G401 (cell line): ENCODE data around the gene PIK3C3. TPM values are rescaled to one million over a fixed set of nuclear protein-coding genes. Genes with fewer than 3 reads are reported as not detected.
A peak's percentile ranks its signal among the peaks of the same experiment; 100 is the strongest.

Source experiments
- DNase-seq: peaks from one replicate; pipeline ENCODE4 v3.0.0-alpha.2; 2015; ENCODE audit warnings: low spot score
- in situ Hi-C: cut with HindIII; loops from 2 replicates; pipeline ENCODE4 v1.10.0; 2016; ENCODE audit warnings: low sequenced_read_pairs, mixed read lengths
- total RNA-seq: library from RNA; depleted of rRNA; stranded (reverse); fragments of >200 nt; shearing (Covaris generic); gene quantifications from 2 replicates; pipeline ENCODE4 v1.2.3, GENCODE V29; 2014

PIK3C3 gene
- total RNA-seq, 1 experiment from 2014 or later, result 36.6 TPM

GRCh38 chr18:42051411-42051810, 96.4 kb downstream of the PIK3C3 start:
- in situ Hi-C loops, result no loop called here
- no peak for DNase-seq

- peak; percentile 81 for DNase-seq
- in situ Hi-C loops, result no loop called here
Observed at GRCh38 chr18:42052122-42052708, 97.2 kb downstream of the PIK3C3 start.

GRCh38 chr18:42053188-42053781, 98.3 kb downstream of the PIK3C3 start:
- in situ Hi-C loops, result no loop called here
- DNase-seq, result peak; percentile 87

GRCh38 chr18:42064109-42064508, 109.1 kb downstream of the PIK3C3 start:
- in situ Hi-C loops, result no loop called here

GRCh38 chr18:42067518-42067917, 112.5 kb downstream of the PIK3C3 start:
- in situ Hi-C loops, result no loop called here
- no peak for DNase-seq

More at GRCh38 chr18:42064109-42064508, 109.1 kb downstream of the PIK3C3 start:
- no peak for DNase-seq

GRCh38 chr18:42068030-42068429, 113.0 kb downstream of the PIK3C3 start:
- no peak for DNase-seq
- in situ Hi-C loops, result no loop called here

GRCh38 chr18:42069036-42069435, 114.0 kb downstream of the PIK3C3 start:
- DNase-seq, result no peak
- in situ Hi-C loops, result no loop called here

GRCh38 chr18:42072407-42072806, 117.4 kb downstream of the PIK3C3 start:
- DNase-seq, result no peak
- in situ Hi-C loops, result no loop called here

GRCh38 chr18:42074704-42075103, 119.7 kb downstream of the PIK3C3 start:
- DNase-seq, result no peak
- in situ Hi-C loops, result no loop called here

- in situ Hi-C loops, result no loop called here
- no peak for DNase-seq
Observed at GRCh38 chr18:42078711-42079110, 123.7 kb downstream of the PIK3C3 start.

- in situ Hi-C loops, result no loop called here
- DNase-seq, result no peak
Observed at GRCh38 chr18:42080340-42080739, 125.3 kb downstream of the PIK3C3 start.

GRCh38 chr18:42082415-42083234, 127.6 kb downstream of the PIK3C3 start:
- in situ Hi-C loops, result no loop called here

GRCh38 chr18:42086288-42086687, 131.3 kb downstream of the PIK3C3 start:
- DNase-seq, result no peak
- in situ Hi-C loops, result no loop called here

More at GRCh38 chr18:42082415-42083234, 127.6 kb downstream of the PIK3C3 start:
- DNase-seq, result no peak

GRCh38 chr18:42087235-42087634, 132.2 kb downstream of the PIK3C3 start:
- in situ Hi-C loops, result no loop called here
- DNase-seq, result no peak

- no peak for DNase-seq
- in situ Hi-C loops, result no loop called here
Observed at GRCh38 chr18:42087876-42088275, 132.8 kb downstream of the PIK3C3 start.

GRCh38 chr18:42092848-42093247, 137.8 kb downstream of the PIK3C3 start:
- in situ Hi-C loops, result no loop called here
- DNase-seq, result no peak

GRCh38 chr18:42094875-42095274, 139.8 kb downstream of the PIK3C3 start:
- in situ Hi-C loops, result no loop called here
- no peak for DNase-seq

- in situ Hi-C loops, result no loop called here
- DNase-seq, result no peak
Observed at GRCh38 chr18:42095732-42096377, 140.8 kb downstream of the PIK3C3 start.

GRCh38 chr18:42100248-42100647, 145.2 kb downstream of the PIK3C3 start:
- DNase-seq, result no peak
- in situ Hi-C loops, result no loop called here

GRCh38 chr18:42100911-42101310, 145.9 kb downstream of the PIK3C3 start:
- in situ Hi-C loops, result no loop called here
- no peak for DNase-seq
